Liver (tissue), 9 donors: Measurements from ENCODE around the gene MRPL19. TPM values are rescaled to one million over a fixed set of nuclear protein-coding genes. Genes with fewer than 3 reads are reported as not detected.

Source experiments
- DNase-seq: peaks from one replicate; pipeline ENCODE4 v3.0.0-alpha.2; 2017; ENCODE audit warnings: low spot score
- H3K27ac ChIP-seq, 2 donors: one replicate each; pipeline ENCODE4 v1.7.0; 2013; ENCODE audit warnings: inconsistent platforms in 2 of 2, low read length in 2 of 2, control low read depth in 1 of 2, low read depth in 1 of 2, mild to moderate bottlenecking in 1 of 2
- H3K27me3 ChIP-seq, 4 donors: one replicate each; pipeline versions ENCODE4 v1.6.1 to v1.7.0; 2013; ENCODE audit warnings: low read length in 3 of 4, inconsistent platforms in 1 of 4, mild to moderate bottlenecking in 1 of 4, moderate library complexity in 1 of 4; ENCODE audit not compliant: control insufficient read depth in 4 of 4, insufficient read depth in 4 of 4
- H3K36me3 ChIP-seq, 4 donors: one replicate each; pipeline versions ENCODE4 v1.6.1 to v1.7.0; 2013; ENCODE audit warnings: low read length in 3 of 4, mild to moderate bottlenecking in 3 of 4, low read depth in 1 of 4, moderate library complexity in 1 of 4; ENCODE audit not compliant: control insufficient read depth in 4 of 4, insufficient read depth in 3 of 4
- H3K4me1 ChIP-seq, 4 donors: one replicate each; pipeline versions ENCODE4 v1.6.1 to v1.7.0; 2013; ENCODE audit warnings: low read length in 3 of 4, mild to moderate bottlenecking in 3 of 4, moderate library complexity in 1 of 4; ENCODE audit not compliant: control insufficient read depth in 4 of 4, insufficient read depth in 4 of 4
- H3K4me3 ChIP-seq, 3 donors: one replicate each; pipeline versions ENCODE4 v1.6.1 to v1.7.0; 2013; ENCODE audit warnings: low read length in 3 of 3, control low read depth in 1 of 3, low read depth in 1 of 3, mild to moderate bottlenecking in 1 of 3
- H3K9ac ChIP-seq, 2 donors: one replicate each; pipeline ENCODE4 v1.7.0; 2013; ENCODE audit warnings: low read length in 2 of 2, mild to moderate bottlenecking in 2 of 2, moderate library complexity in 2 of 2, control low read depth in 1 of 2, low read depth in 1 of 2
- H3K9me3 ChIP-seq, 4 donors: one replicate each; pipeline versions ENCODE4 v1.6.1 to v1.7.0; 2013; ENCODE audit warnings: low read length in 3 of 4; ENCODE audit not compliant: control insufficient read depth in 4 of 4
- ATF3 ChIP-seq: IDR thresholded peaks from 2 replicates; pipeline ENCODE4 v1.6.1; 2016; ENCODE audit warnings: antibody characterized with exemption
- CTCF ChIP-seq: fragments of 150-350 bp; IDR thresholded peaks from 2 replicates; pipeline ENCODE4 v1.5.1; 2017; ENCODE audit warnings: improper control_type of control experiment, low read depth, low read length; ENCODE audit not compliant: missing input control
- EGR1 ChIP-seq, 2 donors: IDR thresholded peaks; 2 replicates each; pipeline ENCODE4 v1.6.1; 2016 to 2018; ENCODE audit warnings: antibody characterized with exemption in 2 of 2, low read depth in 2 of 2
- FOXA1 ChIP-seq: IDR thresholded peaks from 2 replicates; pipeline ENCODE4 v1.6.1; 2016; ENCODE audit warnings: antibody characterized with exemption
- GABPA ChIP-seq, 2 donors: IDR thresholded peaks in 1 of 2; conservative IDR thresholded peaks in 1 of 2; 2 replicates each; pipeline ENCODE4 v1.6.1; 2016; ENCODE audit warnings: antibody characterized with exemption in 2 of 2, mild to moderate bottlenecking in 1 of 2, moderate library complexity in 1 of 2
- HNF4A ChIP-seq, 2 donors: conservative IDR thresholded peaks; 2 replicates each; pipeline ENCODE4 v1.6.1; 2016; ENCODE audit warnings: antibody characterized with exemption in 2 of 2, mild to moderate bottlenecking in 2 of 2
- HNF4G ChIP-seq: IDR thresholded peaks from 2 replicates; pipeline ENCODE4 v1.6.1; 2016; ENCODE audit warnings: antibody characterized with exemption
- JUND ChIP-seq, 2 donors: IDR thresholded peaks; 2 replicates each; pipeline ENCODE4 v1.6.1; 2016; ENCODE audit warnings: antibody characterized with exemption in 2 of 2
- MAX ChIP-seq: IDR thresholded peaks from 2 replicates; pipeline ENCODE4 v1.6.1; 2016; ENCODE audit warnings: antibody characterized with exemption
- NR2F2 ChIP-seq: IDR thresholded peaks from 2 replicates; pipeline ENCODE4 v1.6.1; 2016; ENCODE audit warnings: antibody characterized with exemption
- RAD21 ChIP-seq, 2 donors: IDR thresholded peaks; 2 replicates each; pipeline ENCODE4 v1.6.1; 2016; ENCODE audit warnings: antibody characterized with exemption in 2 of 2, mild to moderate bottlenecking in 2 of 2
- REST ChIP-seq: IDR thresholded peaks from 2 replicates; pipeline ENCODE4 v1.6.1; 2016; ENCODE audit warnings: antibody characterized with exemption, mild to moderate bottlenecking
- RXRA ChIP-seq, 2 donors: IDR thresholded peaks; 2 replicates each; pipeline ENCODE4 v1.6.1; 2017 to 2018; ENCODE audit warnings: antibody characterized with exemption in 2 of 2, mild to moderate bottlenecking in 1 of 2
- TAF1 ChIP-seq: conservative IDR thresholded peaks from 2 replicates; pipeline ENCODE4 v1.6.1; 2016; ENCODE audit warnings: antibody characterized with exemption, mild to moderate bottlenecking
- YY1 ChIP-seq: IDR thresholded peaks from 2 replicates; pipeline ENCODE4 v1.6.1; 2016; ENCODE audit warnings: antibody characterized with exemption, mild to moderate bottlenecking
- ZBTB33 ChIP-seq: IDR thresholded peaks from 2 replicates; pipeline ENCODE4 v1.6.1; 2016; ENCODE audit warnings: antibody characterized with exemption
- WGBS: extraction: QIAGEN DNeasy Blood & Tissue Kit; methylation state at CpG from one replicate; pipeline ENCODE4 v1.1.7; 2013; 5-methylcytosine and 5-hydroxymethylcytosine counted together
- polyA plus RNA-seq, 2 donors: library from polyadenylated mRNA; stranded (reverse) in 1 of 2; unstranded in 1 of 2; fragments of 200-250 nt in 1 of 2; fragments of >200 nt in 1 of 2; fragmentation: Nextera tagmentation in 1 of 2; extraction: Ambion mirVana in 1 of 2; gene quantifications; one replicate each; pipeline versions ENCODE4 v1.2.1 to v1.2.3, GENCODE V29; 2013 to 2015
- total RNA-seq, 2 donors: library from RNA; depleted of rRNA; stranded (reverse); fragments of >200 nt; gene quantifications; one replicate each; pipeline ENCODE4 v1.2.3, GENCODE V29; 2014
- donor health status: healthy.
- donor health status: healthy.
- donor health status: healthy.
- donor health status: healthy.
- donor health status: healthy.

MRPL19 gene
- total and polyA plus RNA-seq, 4 donors = 34.8 to 58.5 (median 42.6) TPM

- TF ChIP-seq REST (no peak), YY1 (no peak), HNF4A (conservative IDR thresholded peaks at IDR 0.05) (no peak), GABPA (IDR thresholded peaks at IDR 0.05 in 1 of 2, conservative IDR thresholded peaks at IDR 0.05 in 1 of 2) (no peak)
These were observed 29.3 kb downstream of the MRPL19 start (continued) for GRCh38 chr2:75675908-75676307.

GRCh38 chr2:75676464-75676863 lies 29.9 kb downstream of the MRPL19 start:
- Histone ChIP-seq H3K36me3 (peaks cover 0 to 20% (median 9%) of the 10 kb centered on the region in 4 donors), H3K9ac (no peak overlapping the region), H3K27me3 (no peaks in the 10 kb centered on the region), H3K27ac (no peak overlapping the region), H3K4me3 (no peak overlapping the region), H3K9me3 (no peaks in the 10 kb centered on the region), H3K4me1 (peaks cover 3 to 16% (median 11%) of the 10 kb centered on the region in 4 donors)
- DNase-seq = no peak
- 84% methylated on average over 3 of the region's 3 CpGs for WGBS
- TF ChIP-seq MAX (no peak), GABPA (IDR thresholded peaks at IDR 0.05 in 1 of 2, conservative IDR thresholded peaks at IDR 0.05 in 1 of 2) (no peak), HNF4A (conservative IDR thresholded peaks at IDR 0.05) (no peak), ZBTB33 (no peak)

GRCh38 chr2:75679556-75679955 lies 33.0 kb downstream of the MRPL19 start:
- Histone ChIP-seq H3K9me3 (no peaks in the 10 kb centered on the region), H3K9ac (no peak overlapping the region), H3K36me3 (peaks cover 0 to 16% (median 6%) of the 10 kb centered on the region in 4 donors), H3K27ac (no peak overlapping the region), H3K27me3 (no peaks in the 10 kb centered on the region), H3K4me3 (no peak overlapping the region), H3K4me1 (peaks cover 3 to 16% (median 11%) of the 10 kb centered on the region in 4 donors)
- 91% methylated on average over 1 of the region's 1 CpG for WGBS
- DNase-seq = no peak
- TF ChIP-seq REST (no peak), MAX (no peak), FOXA1 (no peak), CTCF (no peak), NR2F2 (no peak), HNF4G (no peak), EGR1 (IDR thresholded peaks at IDR 0.05; ENCODE audit: low read depth in 2 of 2) (no peak), ATF3 (no peak), JUND (IDR thresholded peaks at IDR 0.05) (no peak), RAD21 (IDR thresholded peaks at IDR 0.05) (no peak), TAF1 (no peak), YY1 (no peak), RXRA (IDR thresholded peaks at IDR 0.05) (no peak), ZBTB33 (no peak)
